HCT116 (cell line): Measurements from ENCODE around the gene POLN. TPM values are rescaled to one million over a fixed set of nuclear protein-coding genes. Genes with fewer than 3 reads are reported as not detected.
"Not testable (repeated sequence)": the region's sequence is repeated elsewhere in the genome, so short reads cannot be mapped to it uniquely, and the experiment has no call there.

Experiments
- ATAC-seq: fragments of 200-7000 bp; cut with Tn5 transposase; 2 replicates; pipeline ENCODE4 v1.9.1; 2020; ENCODE audit warnings: mild to moderate bottlenecking, moderate library complexity
- BruUV-seq: library from RNA; stranded (reverse); fragments of 400-500 nt; replicated peaks from 2 replicates; lab custom pipeline; 2021; lab: Mats Ljungman, UMichigan
- CTCF ChIA-PET: fragments of 300-600 bp; sonication (Branson Sonifier 250); formaldehyde crosslinking; loops from one replicate; lab custom pipeline; 2021; ENCODE audit warnings: antibody characterized with exemption; lab: Charles Lee
- POLR2A ChIA-PET: fragments of 300-600, 350-600 bp; sonication (Branson Sonifier 250); formaldehyde crosslinking; loops from one replicate; lab custom pipeline; 2021; ENCODE audit warnings: antibody characterized with exemption; lab: Charles Lee
- RAD21 ChIA-PET, 2 experiments: fragments of 300-600 bp; sonication (Branson Sonifier 250); formaldehyde crosslinking; loops; one replicate each; lab custom pipeline; 2023; ENCODE audit warnings: low total read pairs in 2 of 2; ENCODE audit not compliant: uncharacterized antibody in 2 of 2, unreplicated experiment in 2 of 2, low non-redundant PET in 1 of 2; lab: Charles Lee
- DNase-seq: peaks from one replicate; pipeline ENCODE4 v3.0.0-alpha.2; 2010; ENCODE audit warnings: low read depth, low spot score
- H2AFZ ChIP-seq: fragments of 200-600 bp; shearing (Covaris generic), sonication (generic); 2 replicates; pipeline ENCODE4 v1.6.1; 2017; ENCODE audit warnings: low read depth, mixed run types, mixed read lengths, antibody characterized with exemption, low read length; ENCODE audit not compliant: poor library complexity, severe bottlenecking
- H3K27ac ChIP-seq: 2 replicates; pipeline ENCODE4 v1.5.1; 2012; ENCODE audit warnings: low read depth, low read length
- H3K27me3 ChIP-seq: fragments of 200-600 bp; sonication (generic); 2 replicates; pipeline ENCODE4 v1.6.1; 2016; ENCODE audit warnings: mixed run types, low read length, mixed read lengths; ENCODE audit not compliant: insufficient read depth
- H3K36me3 ChIP-seq, 2 experiments: fragments of 200-500 bp in 1 of 2; fragments of 200-600 bp in 1 of 2; sonication (Bioruptor generic) in 1 of 2; sonication (generic) in 1 of 2; 2 replicates each; pipeline versions ENCODE4 v1.5.1 to v1.6.1; 2014 to 2016; ENCODE audit warnings: low read length in 2 of 2, inconsistent platforms in 1 of 2, mixed read lengths in 1 of 2, mixed run types in 1 of 2; ENCODE audit not compliant: insufficient read depth in 2 of 2, control insufficient read depth in 1 of 2
- H3K4me1 ChIP-seq, 2 experiments: fragments of 200-600 bp in 1 of 2; sonication (generic) in 1 of 2; 2 replicates each; pipeline versions ENCODE4 v1.5.1 to v1.6.1; 2012 to 2017; ENCODE audit warnings: low read length in 2 of 2, inconsistent platforms in 1 of 2, mild to moderate bottlenecking in 1 of 2, mixed read lengths in 1 of 2, mixed run types in 1 of 2, moderate library complexity in 1 of 2; ENCODE audit not compliant: insufficient read depth in 2 of 2, control insufficient read depth in 1 of 2
- H3K4me2 ChIP-seq: fragments of 200-600 bp; sonication (generic); 2 replicates; pipeline ENCODE4 v1.6.1; 2017; ENCODE audit warnings: mixed run types, low read length, mixed read lengths
- H3K4me3 ChIP-seq, 2 experiments: fragments of 200-600 bp in 1 of 2; sonication (generic) in 1 of 2; replicated peaks in 1 of 2; 2 replicates each; pipeline ENCODE4 v1.5.1; 2011 to 2016; ENCODE audit warnings: low read length in 2 of 2, control low read depth in 1 of 2, low read depth in 1 of 2, mild to moderate bottlenecking in 1 of 2, mixed read lengths in 1 of 2, mixed run types in 1 of 2
- H3K79me2 ChIP-seq: fragments of 200-600 bp; sonication (generic); 2 replicates; pipeline ENCODE4 v1.6.1; 2017; ENCODE audit warnings: mild to moderate bottlenecking, mixed run types, low read length, moderate library complexity, mixed read lengths; ENCODE audit not compliant: insufficient read depth
- H3K9ac ChIP-seq: fragments of 200-600 bp; sonication (generic); 2 replicates; pipeline ENCODE4 v1.6.1; 2016; ENCODE audit warnings: low read length, mixed read lengths
- H3K9me2 ChIP-seq: fragments of 200-600 bp; sonication (generic), shearing (Covaris generic); 2 replicates; pipeline ENCODE4 v1.6.1; 2017; ENCODE audit warnings: mixed run types, mild to moderate bottlenecking, moderate library complexity; ENCODE audit not compliant: insufficient read depth
- H3K9me3 ChIP-seq, 2 experiments: fragments of 200-500 bp in 1 of 2; fragments of 200-600 bp in 1 of 2; sonication (Bioruptor generic) in 1 of 2; sonication (generic) in 1 of 2; 2 replicates each; pipeline ENCODE4 v1.6.1; 2014 to 2017; ENCODE audit warnings: low read length in 2 of 2, mixed read lengths in 2 of 2, inconsistent platforms in 1 of 2, low read depth in 1 of 2, mild to moderate bottlenecking in 1 of 2, mixed run types in 1 of 2, moderate library complexity in 1 of 2; ENCODE audit not compliant: control insufficient read depth in 1 of 2, insufficient read depth in 1 of 2
- H4K20me1 ChIP-seq: fragments of 200-600 bp; sonication (generic), shearing (Covaris generic); 2 replicates; pipeline ENCODE4 v1.6.1; 2017; ENCODE audit warnings: mixed run types, mild to moderate bottlenecking, moderate library complexity; ENCODE audit not compliant: insufficient read depth
- JUND ChIP-seq: IDR thresholded peaks from 2 replicates; pipeline ENCODE4 v1.6.1; 2012
- POLR2AphosphoS5 ChIP-seq: IDR thresholded peaks from 2 replicates; pipeline ENCODE4 v1.6.1; 2011; ENCODE audit warnings: mild to moderate bottlenecking, low read depth, low read length, moderate library complexity
- REST ChIP-seq: IDR thresholded peaks from 2 replicates; pipeline ENCODE4 v1.6.1; 2012; ENCODE audit warnings: low read depth
- SRF ChIP-seq: IDR thresholded peaks from 2 replicates; pipeline ENCODE4 v1.6.1; 2012; ENCODE audit warnings: low read depth
- YY1 ChIP-seq: IDR thresholded peaks from 2 replicates; pipeline ENCODE4 v1.6.1; 2011; ENCODE audit warnings: low read length, low read depth, moderate library complexity, mild to moderate bottlenecking; ENCODE audit not compliant: insufficient replicate concordance; ENCODE audit errors: extremely low read depth
- ZBTB33 ChIP-seq: IDR thresholded peaks from 2 replicates; pipeline ENCODE4 v1.6.1; 2011; ENCODE audit warnings: mild to moderate bottlenecking, low read length, moderate library complexity; ENCODE audit not compliant: insufficient replicate concordance; ENCODE audit errors: extremely low read depth
- intact Hi-C: fragments of 100-400 bp; cut with micrococcal nuclease; formaldehyde crosslinking; loops from 2 replicates; pipeline ENCODE4 v1.10.0; 2022
- total RNA-seq: library from RNA; stranded (reverse); gene quantifications from one replicate; pipeline ENCODE4 v1.2.1, GENCODE V29; 2021; ENCODE audit not compliant: unreplicated experiment

Gene POLN
- total RNA-seq, 1 experiment from 2014 or later, result 3.1 TPM

- POLR2A ChIA-PET, result no interaction called here
- Histone ChIP-seq H3K9ac (no peak overlapping the region), H3K36me3 (no peaks in the 10 kb centered on the region), H3K4me3 (no peak overlapping the region), H4K20me1 (no peaks in the 10 kb centered on the region), H3K27ac (no peak overlapping the region), H3K79me2 (no peaks in the 10 kb centered on the region), H3K9me2 (no peaks in the 10 kb centered on the region), H3K27me3 (no peaks in the 10 kb centered on the region), H3K9me3 (no peaks in the 10 kb centered on the region), H2AFZ (no peak overlapping the region), H3K4me1 (no peaks in the 10 kb centered on the region), H3K4me2 (no peak overlapping the region)
- BruUV-seq, result no TSS peak
- CTCF ChIA-PET, result no interaction called here
- TF ChIP-seq JUND (no peak), YY1 (no peak), REST (no peak), ZBTB33 (no peak), SRF (no peak), POLR2AphosphoS5 (no peak)
- intact Hi-C loops, result no loop called here
- RAD21 ChIA-PET, result no interaction called here
- DNase-seq (no peak), ATAC-seq (no peak)
Observed at GRCh38 chr4:2275546-2276251, 33.8 kb upstream of the POLN start.

GRCh38 chr4:2275044-2275397 is 33.1 kb upstream of the POLN start:
- BruUV-seq, H3K36me3 ChIP-seq, H3K4me3 ChIP-seq, H3K27ac ChIP-seq, intact Hi-C loops, ATAC-seq, H3K9me2 ChIP-seq, CTCF ChIA-PET, H3K27me3 ChIP-seq, RAD21 ChIA-PET, H3K9ac ChIP-seq, H3K4me1 ChIP-seq, POLR2A ChIA-PET, DNase-seq, H3K9me3 ChIP-seq, H2AFZ ChIP-seq, H3K79me2 ChIP-seq, H4K20me1 ChIP-seq, H3K4me2 ChIP-seq: not testable (repeated sequence)
